Amniotic epithelial cell (primary cell): ENCODE results near the gene FJX1.
"Not testable (repeated sequence)": the region's sequence is repeated elsewhere in the genome, so short reads cannot be mapped to it uniquely, and the experiment has no call there.

Experiments
- DNase-seq: peaks from one replicate; pipeline ENCODE4 v3.0.0-alpha.2; 2010; ENCODE audit warnings: low read depth

FJX1 gene

DNA sequence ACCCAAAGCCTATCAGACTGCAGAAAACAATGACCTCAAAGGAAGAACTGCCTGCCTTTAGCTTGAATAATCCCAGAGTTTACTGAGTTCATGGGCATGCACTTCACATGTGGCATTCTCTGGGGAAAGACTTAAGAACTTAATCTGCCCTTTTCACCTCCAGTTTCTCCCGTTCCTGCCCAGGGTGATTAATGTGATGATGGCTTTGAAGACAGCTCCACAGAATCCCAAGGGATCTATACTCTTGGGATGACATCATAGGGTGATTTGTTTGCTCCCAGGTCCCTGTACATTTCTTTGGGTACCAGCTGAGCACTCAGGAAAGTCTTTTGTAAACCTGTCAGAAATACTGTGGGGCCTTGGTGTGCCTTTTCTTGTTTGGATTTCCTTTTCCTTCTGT, 14.0 kb downstream of the FJX1 start:
- peak; percentile 63 for DNase-seq

DNA sequence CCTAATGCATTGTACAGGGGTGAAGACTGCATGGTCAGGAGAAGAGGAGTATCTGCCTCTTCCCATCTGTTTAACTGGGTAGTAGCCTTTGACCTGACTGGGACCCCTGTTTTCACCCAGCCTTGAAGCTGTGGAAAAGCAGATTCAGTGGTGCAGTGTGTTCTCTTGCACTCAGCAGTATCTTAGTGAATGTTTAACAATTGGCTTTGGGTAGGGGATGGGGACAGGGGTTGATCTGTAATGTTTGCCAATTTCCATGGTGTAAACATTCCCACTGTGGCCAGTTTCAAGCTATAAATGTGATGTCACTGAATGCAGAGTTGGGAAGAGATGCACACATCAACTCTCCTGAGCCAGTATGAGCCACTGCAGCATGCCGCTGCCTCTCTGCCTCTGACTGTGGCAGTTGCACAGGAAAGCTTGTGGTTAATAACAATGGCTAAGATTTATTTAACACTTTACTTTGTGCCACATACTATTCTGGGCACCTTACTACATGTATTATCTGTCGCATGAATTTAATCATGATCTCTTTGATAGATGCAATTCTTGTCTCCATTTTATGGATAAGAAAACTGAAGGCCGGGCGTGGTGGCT, 15.7 kb downstream of the FJX1 start:
- DNase-seq = no peak

DNA sequence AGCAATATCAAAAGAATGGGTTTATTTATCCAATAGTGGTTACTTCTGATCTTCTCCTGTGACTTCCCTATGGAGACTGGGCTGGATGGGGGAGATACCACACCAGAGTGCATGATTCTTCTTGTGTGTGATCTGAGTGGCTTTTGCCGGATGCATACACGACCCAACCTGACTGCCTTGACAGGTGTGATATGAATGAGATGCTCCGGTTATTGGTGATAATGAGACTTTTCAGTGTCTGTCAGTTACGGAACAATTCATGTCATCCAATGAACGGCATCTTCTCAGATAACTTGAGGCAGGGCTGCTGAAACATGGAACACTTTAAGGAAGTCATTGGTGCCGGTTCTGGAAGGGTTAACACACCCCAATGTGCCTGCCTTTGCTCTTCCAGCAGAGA, 17.7 kb downstream of the FJX1 start:
- DNase-seq = no peak

- no peak for DNase-seq
Observed at GRCh38 chr11:35639591-35640179, 21.4 kb downstream of the FJX1 start.

GRCh38 chr11:35641171-35641897, 23.1 kb downstream of the FJX1 start:
- DNase-seq = peak; percentile 76

GRCh38 chr11:35641964-35642363, 23.7 kb downstream of the FJX1 start:
- DNase-seq = no peak

- no peak for DNase-seq
Observed at GRCh38 chr11:35647421-35648093, 29.3 kb downstream of the FJX1 start.

- DNase-seq = peak; percentile 78
Observed at GRCh38 chr11:35650006-35650405, 31.7 kb downstream of the FJX1 start.

DNA sequence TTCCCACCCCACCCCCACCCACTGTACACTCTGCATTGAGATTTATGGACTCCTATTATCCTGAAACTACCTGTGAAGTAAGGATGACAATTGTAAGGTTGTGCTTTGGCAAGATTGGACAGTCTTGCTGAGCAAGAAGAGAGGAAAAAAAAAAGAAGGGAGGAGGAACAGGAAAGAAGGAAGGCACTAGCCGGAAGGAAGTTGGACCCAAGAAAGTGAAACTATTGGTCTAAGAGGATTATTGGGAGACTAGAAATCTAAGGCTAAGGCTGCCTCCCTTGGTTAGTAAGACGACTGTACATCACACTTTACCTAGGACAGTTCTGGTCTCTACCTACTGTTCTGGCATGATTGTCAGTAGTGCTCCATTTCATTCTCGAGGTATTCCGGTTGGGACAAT, 32.2 kb downstream of the FJX1 start:
- DNase-seq = no peak

- DNase-seq = no peak
Observed at GRCh38 chr11:35651263-35651662, 33.0 kb downstream of the FJX1 start.

GRCh38 chr11:35652786-35653185, 34.5 kb downstream of the FJX1 start:
- DNase-seq = not testable (repeated sequence)

- no peak for DNase-seq
Observed at GRCh38 chr11:35654711-35655110, 36.5 kb downstream of the FJX1 start.

DNA sequence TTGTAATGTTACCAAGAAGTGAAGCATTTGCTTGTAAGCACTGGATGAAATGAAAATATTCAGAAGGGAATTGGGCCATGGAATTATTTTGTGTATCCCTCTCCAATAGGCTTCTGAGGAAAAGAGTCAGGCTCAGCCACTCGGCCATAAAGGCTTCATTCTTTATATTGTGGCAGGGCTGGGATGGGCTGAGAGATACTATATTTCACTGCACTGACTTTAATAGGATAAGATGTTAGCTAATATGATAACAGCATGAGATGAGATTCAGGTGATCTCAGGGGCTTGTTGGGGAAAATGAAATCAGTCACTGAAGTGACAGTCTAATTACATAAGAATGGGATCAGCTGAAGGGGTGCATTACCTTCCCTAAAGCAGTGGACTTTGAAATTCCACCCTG, 37.0 kb downstream of the FJX1 start:
- no peak for DNase-seq

DNA sequence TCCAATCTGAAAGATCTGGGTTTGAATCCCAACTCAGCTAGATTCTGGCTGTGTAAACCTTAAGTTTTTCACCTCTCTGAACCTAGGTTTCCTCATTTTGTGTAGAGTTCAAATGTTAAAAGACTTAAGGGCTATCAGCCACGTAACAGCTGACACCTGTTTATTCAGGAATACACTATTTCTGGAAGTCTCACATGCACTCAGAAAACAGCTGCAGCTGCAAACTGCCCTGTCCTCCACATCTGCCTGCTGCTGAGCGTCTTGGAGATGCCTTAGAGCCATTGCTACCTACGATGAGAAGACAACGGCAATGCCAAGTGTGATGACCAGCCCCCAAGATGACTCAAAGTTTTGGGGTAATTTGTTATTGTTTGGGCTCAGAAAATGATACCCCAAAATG, 37.6 kb downstream of the FJX1 start:
- no peak for DNase-seq

DNA sequence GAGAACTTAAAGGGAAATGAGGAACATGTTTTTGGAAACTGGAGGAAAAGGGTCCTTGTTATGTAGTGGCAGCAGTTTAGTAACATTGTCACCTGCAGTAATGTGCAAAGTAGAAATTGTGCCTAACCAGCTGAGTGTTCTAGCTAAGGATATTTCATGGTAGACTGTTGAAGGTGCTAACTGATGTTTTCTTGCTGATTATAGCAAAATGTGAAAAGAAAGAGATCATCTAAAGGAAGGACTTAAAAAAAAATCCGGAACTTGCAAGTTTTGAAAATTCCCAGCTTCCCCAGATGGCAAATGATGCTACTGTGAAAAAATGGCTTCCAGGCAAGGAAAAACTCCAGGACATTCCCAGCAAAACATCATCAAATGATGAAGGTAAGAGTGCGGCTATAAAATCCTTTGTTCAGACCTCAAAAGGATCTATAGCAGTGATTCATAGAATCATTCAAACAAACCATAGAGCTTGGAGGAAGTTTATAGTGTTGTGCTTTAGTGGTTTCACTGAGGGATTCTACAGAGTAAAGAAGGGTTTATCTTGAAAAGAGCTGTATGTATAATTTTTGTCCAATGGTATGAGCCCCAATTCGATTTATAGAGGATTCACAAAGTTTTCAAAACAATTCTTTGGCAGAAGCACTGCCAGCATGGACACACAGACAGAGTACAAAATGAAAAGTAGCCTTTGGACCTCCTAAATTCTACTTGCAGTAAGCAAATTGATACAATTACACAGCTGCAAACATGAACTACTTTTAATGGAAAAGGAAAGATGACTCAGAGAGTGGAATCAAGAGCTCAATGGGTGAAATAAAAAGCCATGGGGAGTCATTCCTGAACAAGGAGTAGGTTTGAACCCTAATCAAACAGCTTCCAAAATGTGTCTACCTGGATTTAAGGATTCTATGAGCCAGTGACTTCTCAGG, 40.0 kb downstream of the FJX1 start:
- DNase-seq = no peak

DNA sequence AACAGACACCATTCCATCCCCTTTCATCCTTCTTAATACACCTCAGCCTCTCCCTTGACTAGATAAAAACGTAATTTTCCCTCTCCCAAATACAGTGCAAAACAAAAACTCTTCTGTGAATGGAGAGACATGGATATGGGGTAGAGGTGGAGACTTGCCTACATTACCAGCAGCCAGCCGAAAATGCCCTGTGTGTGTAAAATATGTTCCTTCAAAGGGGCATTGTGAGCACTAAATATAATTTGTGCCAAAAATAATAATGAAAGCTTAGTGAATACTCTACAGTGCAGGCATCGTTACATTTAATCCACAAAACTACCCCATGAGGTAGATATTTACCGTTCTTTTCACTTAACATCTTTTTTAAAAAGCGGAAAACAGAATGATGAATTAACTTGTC, 43.3 kb downstream of the FJX1 start:
- no peak for DNase-seq

GRCh38 chr11:35662061-35662648, 43.9 kb downstream of the FJX1 start:
- no peak for DNase-seq

GRCh38 chr11:35662649-35663407, 44.6 kb downstream of the FJX1 start, which contains the start of gene TRIM44:
Gene TRIM44, plus strand, starts transcription at chr11:35662775. Its CDS starts 337 bp downstream, at chr11:35663112.
- DNase-seq = peak; percentile 81

GRCh38 chr11:35663408-35663702, 45.1 kb downstream of the FJX1 start:
- no peak for DNase-seq

DNA sequence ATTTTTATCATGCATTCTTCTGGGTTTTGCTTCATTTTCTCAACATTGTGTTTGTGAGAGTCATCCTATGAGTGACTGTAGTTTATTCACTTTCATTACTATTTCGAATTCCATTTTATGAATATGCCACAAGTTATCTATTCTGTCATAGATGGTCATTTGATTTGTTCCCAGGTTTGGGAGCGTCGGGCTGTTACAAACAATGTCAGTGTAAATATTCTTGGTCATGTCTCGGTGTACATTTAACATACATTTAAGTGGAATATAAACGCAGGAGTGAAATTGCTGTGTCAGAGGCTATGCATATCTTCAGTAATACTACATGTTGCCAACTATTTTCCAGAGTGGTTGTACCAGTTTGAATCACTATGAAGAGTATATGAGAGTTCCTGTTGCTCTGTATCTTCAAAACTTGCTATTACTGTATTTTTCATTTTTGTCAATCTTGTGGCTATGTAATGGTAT, 46.7 kb downstream of the FJX1 start:
- peak; percentile 47 for DNase-seq

- DNase-seq = no peak
Observed at GRCh38 chr11:35667257-35667656, 49.0 kb downstream of the FJX1 start.
